Effector memory CD4-positive, alpha-beta T cell (primary cell): ENCODE measurements around the gene MYH11.

Source experiments
- DNase-seq, 3 donors: peaks; one replicate each; pipeline ENCODE4 v3.0.0-alpha.2; 2020
- H3K27ac ChIP-seq: 2 replicates; pipeline ENCODE4 v1.7.0; 2013; ENCODE audit warnings: mild to moderate bottlenecking, low read length, moderate library complexity; ENCODE audit not compliant: insufficient read depth, poor library complexity, severe bottlenecking
- H3K27me3 ChIP-seq: replicated peaks from 2 replicates; pipeline ENCODE4 v1.7.0; 2013; ENCODE audit warnings: mild to moderate bottlenecking, low read length; ENCODE audit not compliant: insufficient read depth, control insufficient read depth, poor library complexity, severe bottlenecking
- H3K36me3 ChIP-seq: 2 replicates; pipeline ENCODE4 v1.7.0; 2013; ENCODE audit warnings: mild to moderate bottlenecking, low read length, moderate library complexity; ENCODE audit not compliant: control insufficient read depth, insufficient read depth
- H3K4me1 ChIP-seq: 2 replicates; pipeline ENCODE4 v1.7.0; 2013; ENCODE audit warnings: low read length, mild to moderate bottlenecking; ENCODE audit not compliant: control insufficient read depth, insufficient read depth, poor library complexity, severe bottlenecking
- H3K4me3 ChIP-seq: 2 replicates; pipeline ENCODE4 v1.7.0; 2013; ENCODE audit warnings: low read length, low read depth, mild to moderate bottlenecking; ENCODE audit not compliant: insufficient read depth, poor library complexity, severe bottlenecking
- H3K9me3 ChIP-seq: 2 replicates; pipeline ENCODE4 v1.7.0; 2013; ENCODE audit warnings: mild to moderate bottlenecking, low read length, moderate library complexity; ENCODE audit not compliant: control insufficient read depth

The MYH11 gene

GRCh38 chr16:15782573-15783365, 74.1 kb downstream of the MYH11 start:
- Histone ChIP-seq H3K36me3 (no peaks in the 10 kb centered on the region), H3K27me3 (no peaks in the 10 kb centered on the region), H3K4me3 (no peak overlapping the region), H3K27ac (no peak overlapping the region), H3K4me1 (no peaks in the 10 kb centered on the region), H3K9me3 (no peaks in the 10 kb centered on the region)
- no peak for DNase-seq

GRCh38 chr16:15781650-15782049, 75.2 kb downstream of the MYH11 start:
- DNase-seq, result no peak
- Histone ChIP-seq H3K36me3 (no peaks in the 10 kb centered on the region), H3K4me1 (no peaks in the 10 kb centered on the region), H3K27ac (no peak overlapping the region), H3K9me3 (no peaks in the 10 kb centered on the region), H3K4me3 (no peak overlapping the region), H3K27me3 (no peaks in the 10 kb centered on the region)

- no peaks in the 10 kb centered on the region for H3K27me3 ChIP-seq
- no peaks in the 10 kb centered on the region for H3K9me3 ChIP-seq
- no peak overlapping the region for H3K4me3 ChIP-seq
- H3K36me3 ChIP-seq, result no peaks in the 10 kb centered on the region
- no peak for DNase-seq
- no peaks in the 10 kb centered on the region for H3K4me1 ChIP-seq
- no peak overlapping the region for H3K27ac ChIP-seq
Observed at GRCh38 chr16:15780805-15781204, 76.0 kb downstream of the MYH11 start.

DNA sequence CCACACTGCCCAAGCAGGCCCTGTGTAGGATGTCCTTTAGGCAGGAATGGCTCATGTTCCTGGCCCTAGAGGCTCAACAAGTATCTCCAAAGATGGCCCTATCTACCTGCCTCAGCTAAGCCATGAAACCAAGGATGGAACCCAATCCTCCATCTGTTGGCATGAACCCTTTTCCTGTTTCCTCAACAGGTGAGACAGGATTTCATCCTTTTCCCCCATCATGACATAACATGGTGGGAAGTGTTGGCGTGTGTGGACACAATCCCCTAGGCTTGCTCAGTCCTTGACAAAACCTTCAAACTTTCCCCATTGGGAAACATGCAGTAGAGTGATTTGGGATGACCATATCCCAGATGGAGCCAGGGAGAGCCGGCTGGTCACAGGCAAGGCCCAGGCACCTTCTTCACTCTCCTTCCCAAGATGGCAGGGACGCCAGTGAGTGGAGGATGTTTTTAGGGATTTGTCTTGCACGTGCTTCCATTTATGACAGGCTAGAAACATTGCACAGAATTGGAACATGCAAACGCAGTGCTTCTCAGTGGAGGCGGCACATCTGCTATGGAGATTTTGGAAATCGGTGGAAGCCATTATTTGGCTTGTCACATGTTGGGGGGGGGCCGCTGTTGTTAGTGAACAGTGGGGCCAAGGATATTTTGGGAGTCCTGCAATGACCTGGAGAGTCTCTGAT, 77.0 kb downstream of the MYH11 start:
- no peaks in the 10 kb centered on the region for H3K36me3 ChIP-seq
- no peak overlapping the region for H3K4me3 ChIP-seq
- H3K27ac ChIP-seq, result no peak overlapping the region
- H3K9me3 ChIP-seq, result no peaks in the 10 kb centered on the region
- no peaks in the 10 kb centered on the region for H3K27me3 ChIP-seq
- no peak for DNase-seq
- H3K4me1 ChIP-seq, result no peaks in the 10 kb centered on the region

DNA sequence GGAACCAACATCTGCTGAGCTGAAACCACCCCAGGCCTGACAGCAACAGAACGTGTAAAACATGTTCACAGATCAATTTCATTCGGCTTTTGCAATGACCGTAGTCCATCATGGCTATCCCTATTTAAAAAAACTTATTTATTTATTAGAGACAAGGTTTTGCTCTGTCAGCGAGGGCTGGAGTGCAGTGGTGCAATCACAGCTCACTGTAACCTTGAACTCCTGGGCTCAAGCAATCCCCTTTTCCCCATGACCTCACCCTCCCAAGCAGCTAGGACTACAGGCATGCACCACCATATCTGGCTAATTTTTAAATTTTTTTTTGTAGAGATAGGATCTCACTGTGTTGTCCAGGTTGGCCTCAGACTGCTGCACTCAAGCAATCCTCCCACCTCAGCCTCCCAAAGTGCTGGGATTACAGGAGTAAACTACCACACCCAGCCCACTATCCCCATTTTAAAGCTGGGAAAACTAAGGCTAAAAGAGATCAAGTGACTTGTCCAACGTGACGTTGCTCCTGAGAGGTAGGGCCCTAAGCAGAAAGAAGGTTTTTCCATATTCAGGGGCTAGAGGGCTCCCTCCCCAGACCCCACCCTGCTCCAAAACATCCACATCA, 77.7 kb downstream of the MYH11 start:
- Histone ChIP-seq H3K4me1 (no peaks in the 10 kb centered on the region), H3K27me3 (no peaks in the 10 kb centered on the region), H3K36me3 (no peaks in the 10 kb centered on the region), H3K27ac (no peak overlapping the region), H3K9me3 (no peaks in the 10 kb centered on the region), H3K4me3 (no peak overlapping the region)
- DNase-seq, result no peak

GRCh38 chr16:15778204-15778743, 78.6 kb downstream of the MYH11 start:
- no peaks in the 10 kb centered on the region for H3K4me1 ChIP-seq
- H3K36me3 ChIP-seq, result no peaks in the 10 kb centered on the region
- no peaks in the 10 kb centered on the region for H3K27me3 ChIP-seq
- DNase-seq, result no peak
- H3K9me3 ChIP-seq, result no peaks in the 10 kb centered on the region
- H3K4me3 ChIP-seq, result no peak overlapping the region
- H3K27ac ChIP-seq, result no peak overlapping the region

DNA sequence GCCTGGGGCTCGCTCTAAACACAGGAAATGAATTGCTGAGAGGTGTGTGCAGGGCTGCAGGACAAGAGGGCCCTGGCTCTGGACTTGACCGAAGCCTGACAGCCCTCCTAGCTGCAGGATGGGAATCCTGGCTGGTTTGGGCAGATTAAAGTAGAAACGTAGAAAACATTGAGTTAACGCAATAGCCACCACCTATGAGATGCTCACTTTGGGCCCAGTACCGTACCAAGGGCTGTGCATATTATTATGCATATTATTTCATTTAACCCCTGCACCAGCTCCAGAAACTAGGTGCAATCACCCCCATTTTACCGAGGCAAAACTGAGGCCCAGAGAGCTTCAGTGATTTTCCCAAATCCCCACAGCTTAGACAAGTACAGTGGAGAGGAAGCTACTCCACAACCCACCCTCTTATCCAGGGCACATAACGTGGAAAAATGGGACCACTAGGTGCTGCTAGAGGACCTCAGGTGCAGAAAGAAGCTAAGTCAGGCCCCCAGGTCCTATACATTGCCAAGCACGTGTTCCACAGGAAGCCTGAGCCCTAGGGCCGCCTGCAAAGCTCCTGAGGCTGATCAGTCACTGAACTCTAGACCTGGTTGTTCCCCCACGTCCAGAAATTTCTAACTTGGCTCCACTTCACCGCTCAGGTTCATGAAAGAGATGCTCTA, 79.2 kb downstream of the MYH11 start:
- H3K36me3 ChIP-seq, result no peaks in the 10 kb centered on the region
- no peaks in the 10 kb centered on the region for H3K27me3 ChIP-seq
- no peak for DNase-seq

DNA sequence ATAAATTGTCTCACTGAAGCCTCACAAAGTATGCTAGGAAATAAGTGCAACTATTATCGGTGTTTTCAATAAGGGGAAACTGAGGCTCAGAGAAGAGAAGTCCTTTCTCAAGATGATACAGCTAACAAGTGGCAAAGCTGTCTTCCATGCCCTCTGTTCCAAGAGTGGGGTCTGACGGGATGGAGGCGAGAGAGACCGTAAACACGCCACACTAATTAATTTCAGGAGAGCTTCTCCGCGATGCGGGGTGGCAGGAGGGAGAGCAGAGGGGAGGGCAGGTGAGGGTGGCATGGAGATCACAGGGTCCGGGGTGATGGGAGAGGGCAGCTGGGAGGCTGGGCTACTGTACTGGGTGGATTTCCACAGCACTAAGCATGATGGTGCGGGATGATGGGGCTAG, 80.3 kb downstream of the MYH11 start:
- no peak for DNase-seq
- H3K27me3 ChIP-seq, result no peaks in the 10 kb centered on the region
- H3K4me1 ChIP-seq, result no peaks in the 10 kb centered on the region
- H3K4me3 ChIP-seq, result no peak overlapping the region
- H3K9me3 ChIP-seq, result no peaks in the 10 kb centered on the region
- no peaks in the 10 kb centered on the region for H3K36me3 ChIP-seq
- H3K27ac ChIP-seq, result no peak overlapping the region

More for the DNA sequence above, 79.2 kb downstream of the MYH11 start:
- H3K9me3 ChIP-seq, result no peaks in the 10 kb centered on the region
- no peaks in the 10 kb centered on the region for H3K4me1 ChIP-seq
- H3K27ac ChIP-seq, result no peak overlapping the region
- H3K4me3 ChIP-seq, result no peak overlapping the region

- Histone ChIP-seq H3K36me3 (no peaks in the 10 kb centered on the region), H3K4me3 (no peak overlapping the region), H3K27me3 (no peaks in the 10 kb centered on the region), H3K4me1 (no peaks in the 10 kb centered on the region), H3K9me3 (no peaks in the 10 kb centered on the region), H3K27ac (no peak overlapping the region)
- DNase-seq, result no peak
Observed at GRCh38 chr16:15775663-15776304, 81.0 kb downstream of the MYH11 start.
